ENCODE measurements around the gene NLRP6. TPM values are rescaled to one million over a fixed set of nuclear protein-coding genes. Genes with fewer than 3 reads are reported as not detected.

Gene NLRP6
- total and polyA plus RNA-seq, 2 experiments from 2014 or later, result not detected

- Histone ChIP-seq H3K9me2 (ENCODE audit: insufficient read depth) (no peaks in the 10 kb centered on the region), H3F3A (ENCODE audit: insufficient read depth) (peaks cover 15% of the 10 kb centered on the region; the same call in 1 of the 2 replicates), H3K9ac (no peak overlapping the region), H3K4me1 (ENCODE audit: insufficient read depth) (no peaks in the 10 kb centered on the region), H3K4me2 (ENCODE audit: unreplicated experiment) (no peak overlapping the region), H3K4me3 (no peak overlapping the region), H3K27ac (no peak overlapping the region), H3K36me3 (ENCODE audit: low read depth) (peaks cover 46% of the 10 kb centered on the region), H4K20me1 (ENCODE audit: insufficient read depth) (no peaks in the 10 kb centered on the region), H3K9me3 (ENCODE audit: low read depth) (no peaks in the 10 kb centered on the region), H2AFZ (no peak overlapping the region), H3K79me2 (ENCODE audit: insufficient read depth) (0 out of 2 replicates have a peak, but pooled peaks cover 12% of the 10 kb centered on the region), H3K27me3 (replicated peaks; ENCODE audit: insufficient read depth) (no peaks in the 10 kb centered on the region)
- TF ChIP-seq EZH2phosphoT487 (IDR thresholded peaks at IDR 0.05; ENCODE audit: insufficient read depth, low read depth) (no peak), EZH2 (IDR thresholded peaks at IDR 0.05; ENCODE audit: insufficient read depth, poor library complexity, severe bottlenecking) (no peak)
- no peak for DNase-seq
- in situ Hi-C loops (cut with MboI), result no loop called here
- 91 to 92% methylated on average over 5 of the region's 5 CpGs for WGBS, 2 experiments (ENCODE audit: low coverage in 1 of 2, low lambda C conversion rate in 2 of 2, missing lambda C conversion rate in 2 of 2)
Measured at GRCh38 chr11:250274-250673, 27.9 kb upstream of the NLRP6 start.

GRCh38 chr11:250740-251299, 27.4 kb upstream of the NLRP6 start:
- H4K20me1 ChIP-seq (ENCODE audit: insufficient read depth), result no peaks in the 10 kb centered on the region
- DNase-seq, result peak; percentile 68
- peaks cover 17% of the 10 kb centered on the region; the same call in 1 of the 2 replicates for H3F3A ChIP-seq (ENCODE audit: insufficient read depth)
- H3K27me3 ChIP-seq (replicated peaks; ENCODE audit: insufficient read depth), result no peaks in the 10 kb centered on the region
- H3K9me3 ChIP-seq (ENCODE audit: low read depth), result no peaks in the 10 kb centered on the region
- no peaks in the 10 kb centered on the region for H3K9me2 ChIP-seq (ENCODE audit: insufficient read depth)
- H3K9ac ChIP-seq, result no peak overlapping the region
- 78 to 80% methylated on average over 10 of the region's 10 CpGs for WGBS, 2 experiments (ENCODE audit: low coverage in 1 of 2, low lambda C conversion rate in 2 of 2, missing lambda C conversion rate in 2 of 2)
- peaks cover 40% of the 10 kb centered on the region for H3K36me3 ChIP-seq (ENCODE audit: low read depth)
- H3K4me3 ChIP-seq, result no peak overlapping the region
- in situ Hi-C loops (cut with MboI), result no loop called here
- no peak overlapping the region for H3K4me2 ChIP-seq (ENCODE audit: unreplicated experiment)
- H2AFZ ChIP-seq, result no peak overlapping the region
- no peak overlapping the region for H3K27ac ChIP-seq
- TF ChIP-seq EZH2phosphoT487 (IDR thresholded peaks at IDR 0.05; ENCODE audit: insufficient read depth, low read depth), result no peak
- TF ChIP-seq EZH2 (IDR thresholded peaks at IDR 0.05; ENCODE audit: insufficient read depth, poor library complexity, severe bottlenecking), result no peak
- 0 out of 2 replicates have a peak, but pooled peaks cover 7% of the 10 kb centered on the region for H3K79me2 ChIP-seq (ENCODE audit: insufficient read depth)
- no peaks in the 10 kb centered on the region for H3K4me1 ChIP-seq (ENCODE audit: insufficient read depth)

GRCh38 chr11:251550-251949, 26.7 kb upstream of the NLRP6 start:
- H3K9me3 ChIP-seq (ENCODE audit: low read depth), result no peaks in the 10 kb centered on the region

GRCh38 chr11:252666-253065, 25.5 kb upstream of the NLRP6 start:
- no peaks in the 10 kb centered on the region for H3K4me1 ChIP-seq (ENCODE audit: insufficient read depth)
- no peaks in the 10 kb centered on the region for H3K27me3 ChIP-seq (replicated peaks; ENCODE audit: insufficient read depth)
- H3K4me2 ChIP-seq (ENCODE audit: unreplicated experiment), result no peak overlapping the region
- peaks cover 13% of the 10 kb centered on the region; the same call in 1 of the 2 replicates for H3F3A ChIP-seq (ENCODE audit: insufficient read depth)
- H3K36me3 ChIP-seq (ENCODE audit: low read depth), result peaks cover 24% of the 10 kb centered on the region
- DNase-seq, result no peak
- in situ Hi-C loops (cut with MboI), result no loop called here
- 84 to 94% methylated on average over 8 of the region's 8 CpGs for WGBS, 2 experiments (ENCODE audit: low coverage in 1 of 2, low lambda C conversion rate in 2 of 2, missing lambda C conversion rate in 2 of 2)
- no peak overlapping the region for H3K9ac ChIP-seq
- H3K79me2 ChIP-seq (ENCODE audit: insufficient read depth), result no peaks in the 10 kb centered on the region
- H3K9me3 ChIP-seq (ENCODE audit: low read depth), result no peaks in the 10 kb centered on the region
- no peak overlapping the region for H2AFZ ChIP-seq
- no peaks in the 10 kb centered on the region for H3K9me2 ChIP-seq (ENCODE audit: insufficient read depth)
- no peaks in the 10 kb centered on the region for H4K20me1 ChIP-seq (ENCODE audit: insufficient read depth)
- no peak overlapping the region for H3K4me3 ChIP-seq
- H3K27ac ChIP-seq, result no peak overlapping the region
- no peak for TF ChIP-seq EZH2 (IDR thresholded peaks at IDR 0.05; ENCODE audit: insufficient read depth, poor library complexity, severe bottlenecking)
- no peak for TF ChIP-seq EZH2phosphoT487 (IDR thresholded peaks at IDR 0.05; ENCODE audit: insufficient read depth, low read depth)

More at GRCh38 chr11:251550-251949, 26.7 kb upstream of the NLRP6 start:
- in situ Hi-C loops (cut with MboI), result no loop called here
- H3K27ac ChIP-seq, result no peak overlapping the region
- H3K36me3 ChIP-seq (ENCODE audit: low read depth), result peaks cover 34% of the 10 kb centered on the region
- no peaks in the 10 kb centered on the region for H3K9me2 ChIP-seq (ENCODE audit: insufficient read depth)
- H3K9ac ChIP-seq, result no peak overlapping the region
- 0 out of 2 replicates have a peak, but pooled peaks cover 7% of the 10 kb centered on the region for H3K79me2 ChIP-seq (ENCODE audit: insufficient read depth)
- no peak overlapping the region for H2AFZ ChIP-seq
- no peaks in the 10 kb centered on the region for H3K4me1 ChIP-seq (ENCODE audit: insufficient read depth)
- no peaks in the 10 kb centered on the region for H4K20me1 ChIP-seq (ENCODE audit: insufficient read depth)
- H3K4me2 ChIP-seq (ENCODE audit: unreplicated experiment), result no peak overlapping the region
- no peak overlapping the region for H3K4me3 ChIP-seq
- no peaks in the 10 kb centered on the region for H3K27me3 ChIP-seq (replicated peaks; ENCODE audit: insufficient read depth)
- peaks cover 16% of the 10 kb centered on the region; the same call in 1 of the 2 replicates for H3F3A ChIP-seq (ENCODE audit: insufficient read depth)
- WGBS, 2 experiments (ENCODE audit: low coverage in 1 of 2, low lambda C conversion rate in 2 of 2, missing lambda C conversion rate in 2 of 2), result 64 to 74% methylated on average over 10 of the region's 10 CpGs
- DNase-seq, result peak; percentile 18
- TF ChIP-seq EZH2phosphoT487 (IDR thresholded peaks at IDR 0.05; ENCODE audit: insufficient read depth, low read depth) (no peak), EZH2 (IDR thresholded peaks at IDR 0.05; ENCODE audit: insufficient read depth, poor library complexity, severe bottlenecking) (no peak)

Data from GM23248 (cell line).